Tibial nerve (tissue), 4 donors: ENCODE results near the gene FBXW9.
"Not testable (repeated sequence)": the region's sequence is repeated elsewhere in the genome, so short reads cannot be mapped to it uniquely, and the experiment has no call there.

Experiments
- EP300 ChIP-seq, 2 donors: sonication (generic); formaldehyde crosslinking; IDR thresholded peaks; one replicate each; pipeline ENCODE4 v1.6.1; 2017; ENCODE audit warnings: antibody characterized with exemption in 2 of 2, mild to moderate bottlenecking in 1 of 2
- POLR2A ChIP-seq, 2 donors: fragments of 450-650 bp; IDR thresholded peaks; one replicate each; pipeline ENCODE4 v1.6.1; 2017; ENCODE audit warnings: antibody characterized with exemption in 2 of 2, mild to moderate bottlenecking in 2 of 2, moderate library complexity in 2 of 2
- TF ChIP-seq, protein P1 (sequence below), 5 experiments: fragments of 200-600 bp in 3 of 5; fragments of 450-650 bp in 2 of 5; sonication (generic) in 3 of 5; IDR thresholded peaks; one replicate each; pipeline ENCODE4 v1.5.1; 2016 to 2019; ENCODE audit warnings: antibody characterized with exemption in 5 of 5, mild to moderate bottlenecking in 3 of 5, moderate library complexity in 2 of 5

DNA sequence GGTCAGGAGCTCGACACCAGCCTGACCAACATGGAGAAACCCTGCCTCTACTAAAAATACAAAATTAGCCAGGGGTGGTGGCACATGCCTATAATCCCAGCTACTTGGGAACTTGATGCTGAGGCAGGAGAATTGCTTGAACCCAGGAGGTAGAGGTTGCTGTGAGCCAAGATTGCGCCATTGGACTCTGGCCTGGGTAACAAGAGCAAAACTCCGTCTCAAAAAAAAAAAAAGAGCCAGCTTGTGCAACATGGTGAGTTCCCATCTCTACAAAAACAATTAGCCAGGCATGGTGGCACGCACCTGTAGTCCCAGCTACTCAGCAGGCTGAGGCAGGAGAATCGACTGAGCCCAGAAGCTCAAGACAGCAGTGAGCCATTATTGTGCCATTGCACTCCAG is 18.4 kb downstream of the FBXW9 start:
- TF ChIP-seq POLR2A, EP300 (IDR thresholded peaks at IDR 0.05): not testable (repeated sequence)
- TF ChIP-seq, protein P1, sequence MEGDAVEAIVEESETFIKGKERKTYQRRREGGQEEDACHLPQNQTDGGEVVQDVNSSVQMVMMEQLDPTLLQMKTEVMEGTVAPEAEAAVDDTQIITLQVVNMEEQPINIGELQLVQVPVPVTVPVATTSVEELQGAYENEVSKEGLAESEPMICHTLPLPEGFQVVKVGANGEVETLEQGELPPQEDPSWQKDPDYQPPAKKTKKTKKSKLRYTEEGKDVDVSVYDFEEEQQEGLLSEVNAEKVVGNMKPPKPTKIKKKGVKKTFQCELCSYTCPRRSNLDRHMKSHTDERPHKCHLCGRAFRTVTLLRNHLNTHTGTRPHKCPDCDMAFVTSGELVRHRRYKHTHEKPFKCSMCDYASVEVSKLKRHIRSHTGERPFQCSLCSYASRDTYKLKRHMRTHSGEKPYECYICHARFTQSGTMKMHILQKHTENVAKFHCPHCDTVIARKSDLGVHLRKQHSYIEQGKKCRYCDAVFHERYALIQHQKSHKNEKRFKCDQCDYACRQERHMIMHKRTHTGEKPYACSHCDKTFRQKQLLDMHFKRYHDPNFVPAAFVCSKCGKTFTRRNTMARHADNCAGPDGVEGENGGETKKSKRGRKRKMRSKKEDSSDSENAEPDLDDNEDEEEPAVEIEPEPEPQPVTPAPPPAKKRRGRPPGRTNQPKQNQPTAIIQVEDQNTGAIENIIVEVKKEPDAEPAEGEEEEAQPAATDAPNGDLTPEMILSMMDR (IDR thresholded peaks at IDR 0.05) = not testable (repeated sequence)
